Sigmoid colon (tissue), 3 donors: Measurements from ENCODE around the gene ENTPD5.

Experiments
- CTCF ChIP-seq, 4 experiments: fragments of 450-650 bp in 3 of 4; fragments of 200-600 bp in 1 of 4; IDR thresholded peaks; one replicate each; pipeline ENCODE4 v1.5.1; 2016 to 2019; ENCODE audit warnings: antibody characterized with exemption in 4 of 4, mild to moderate bottlenecking in 3 of 4, moderate library complexity in 2 of 4
- POLR2A ChIP-seq, 2 donors: fragments of 450-650 bp; IDR thresholded peaks; one replicate each; pipeline ENCODE4 v1.6.1; 2016; ENCODE audit warnings: antibody characterized with exemption in 2 of 2, mild to moderate bottlenecking in 2 of 2, moderate library complexity in 2 of 2

- no peak for TF ChIP-seq CTCF (IDR thresholded peaks at IDR 0.05)
- TF ChIP-seq POLR2A (IDR thresholded peaks at IDR 0.05): no peak
Observed at GRCh38 chr14:74034572-74034971, 15.5 kb upstream of the ENTPD5 start.
